BLaER1 (cell line): Measurements from ENCODE around the gene DNAJB14.
"Not testable (repeated sequence)": the region's sequence is repeated elsewhere in the genome, so short reads cannot be mapped to it uniquely, and the experiment has no call there.

ENCODE experiments used
- H3K27ac ChIP-seq: shearing (Covaris generic); formaldehyde crosslinking; 2 replicates; pipeline ENCODE4 v1.8.1; 2022
- H3K27me3 ChIP-seq: shearing (Covaris generic); formaldehyde crosslinking; 2 replicates; pipeline ENCODE4 v1.8.1; 2022
- H3K36me3 ChIP-seq: shearing (Covaris generic); formaldehyde crosslinking; 2 replicates; pipeline ENCODE4 v1.8.1; 2022
- H3K4me1 ChIP-seq: shearing (Covaris generic); formaldehyde crosslinking; 2 replicates; pipeline ENCODE4 v1.8.1; 2022
- H3K4me2 ChIP-seq: shearing (Covaris generic); formaldehyde crosslinking; 2 replicates; pipeline ENCODE4 v1.8.1; 2022
- H3K4me3 ChIP-seq: shearing (Covaris generic); formaldehyde crosslinking; 2 replicates; pipeline ENCODE4 v1.8.1; 2022
- H3K9ac ChIP-seq: shearing (Covaris generic); formaldehyde crosslinking; 2 replicates; pipeline ENCODE4 v1.8.1; 2022
- H3K9me3 ChIP-seq: shearing (Covaris generic); formaldehyde crosslinking; 2 replicates; pipeline ENCODE4 v1.8.1; 2022
- H4K20me1 ChIP-seq: shearing (Covaris generic); formaldehyde crosslinking; 2 replicates; pipeline ENCODE4 v1.8.1; 2022
- Cebpa-rat ChIP-seq: shearing (Covaris generic); IDR thresholded peaks from 2 replicates; pipeline ENCODE4 v1.8.1; 2022

The DNAJB14 gene

GRCh38 chr4:99965674-99966350 lies 19.4 kb upstream of the DNAJB14 start:
- no peaks in the 10 kb centered on the region for H3K4me1 ChIP-seq
- no peaks in the 10 kb centered on the region for H3K36me3 ChIP-seq
- H3K4me2 ChIP-seq = no peak overlapping the region
- no peak overlapping the region for H3K27ac ChIP-seq
- no peaks in the 10 kb centered on the region for H4K20me1 ChIP-seq
- no peaks in the 10 kb centered on the region for H3K9me3 ChIP-seq
- H3K27me3 ChIP-seq = no peaks in the 10 kb centered on the region
- no peak overlapping the region for H3K9ac ChIP-seq
- H3K4me3 ChIP-seq = no peak overlapping the region
- TF ChIP-seq Cebpa-rat = no peak

- Histone ChIP-seq H3K4me2 (no peak overlapping the region), H3K4me1 (no peaks in the 10 kb centered on the region), H3K36me3 (no peaks in the 10 kb centered on the region), H3K4me3 (no peak overlapping the region), H3K9ac (no peak overlapping the region), H4K20me1 (no peaks in the 10 kb centered on the region), H3K27ac (no peak overlapping the region), H3K9me3 (no peaks in the 10 kb centered on the region), H3K27me3 (no peaks in the 10 kb centered on the region)
- TF ChIP-seq Cebpa-rat = no peak
Measured at GRCh38 chr4:99965173-99965572, 18.8 kb upstream of the DNAJB14 start.

GRCh38 chr4:99961711-99962110 lies 15.3 kb upstream of the DNAJB14 start:
- no peak for TF ChIP-seq Cebpa-rat

GRCh38 chr4:99960648-99961047 lies 14.2 kb upstream of the DNAJB14 start:
- H3K4me3 ChIP-seq = no peak overlapping the region

More at GRCh38 chr4:99961711-99962110, 15.3 kb upstream of the DNAJB14 start:
- no peaks in the 10 kb centered on the region for H3K36me3 ChIP-seq
- no peak overlapping the region for H3K9ac ChIP-seq
- no peaks in the 10 kb centered on the region for H3K27me3 ChIP-seq
- no peak overlapping the region for H3K4me2 ChIP-seq
- H4K20me1 ChIP-seq = no peaks in the 10 kb centered on the region
- H3K27ac ChIP-seq = no peak overlapping the region
- no peak overlapping the region for H3K4me3 ChIP-seq
- no peaks in the 10 kb centered on the region for H3K9me3 ChIP-seq
- no peaks in the 10 kb centered on the region for H3K4me1 ChIP-seq

GRCh38 chr4:99958207-99958606 lies 11.8 kb upstream of the DNAJB14 start:
- not testable (repeated sequence) for H3K27ac ChIP-seq, H3K4me2 ChIP-seq, H3K9me3 ChIP-seq, H3K9ac ChIP-seq, H3K36me3 ChIP-seq, H3K4me1 ChIP-seq, H4K20me1 ChIP-seq, H3K4me3 ChIP-seq, H3K27me3 ChIP-seq

More at GRCh38 chr4:99960648-99961047, 14.2 kb upstream of the DNAJB14 start:
- no peak for TF ChIP-seq Cebpa-rat
- no peaks in the 10 kb centered on the region for H3K36me3 ChIP-seq
- H3K4me1 ChIP-seq = no peaks in the 10 kb centered on the region
- H3K9ac ChIP-seq = no peak overlapping the region
- H3K9me3 ChIP-seq = no peaks in the 10 kb centered on the region
- no peaks in the 10 kb centered on the region for H3K27me3 ChIP-seq
- H4K20me1 ChIP-seq = no peaks in the 10 kb centered on the region
- H3K27ac ChIP-seq = no peak overlapping the region
- no peak overlapping the region for H3K4me2 ChIP-seq

GRCh38 chr4:99950913-99951254 lies 4.5 kb upstream of the DNAJB14 start:
- no peaks in the 10 kb centered on the region for H3K27me3 ChIP-seq
- H3K27ac ChIP-seq = peak overlapping the region; percentile 87
- H3K9ac ChIP-seq = peak overlapping the region; percentile 88
- H3K9me3 ChIP-seq = no peaks in the 10 kb centered on the region
- H3K36me3 ChIP-seq = peaks cover 16% of the 10 kb centered on the region
- peaks cover 29% of the 10 kb centered on the region for H3K4me1 ChIP-seq
- H3K4me3 ChIP-seq = peak overlapping the region; percentile 96
- peak overlapping the region; percentile 89 for H3K4me2 ChIP-seq
- peaks cover 26% of the 10 kb centered on the region for H4K20me1 ChIP-seq
- TF ChIP-seq Cebpa-rat = no peak

DNA sequence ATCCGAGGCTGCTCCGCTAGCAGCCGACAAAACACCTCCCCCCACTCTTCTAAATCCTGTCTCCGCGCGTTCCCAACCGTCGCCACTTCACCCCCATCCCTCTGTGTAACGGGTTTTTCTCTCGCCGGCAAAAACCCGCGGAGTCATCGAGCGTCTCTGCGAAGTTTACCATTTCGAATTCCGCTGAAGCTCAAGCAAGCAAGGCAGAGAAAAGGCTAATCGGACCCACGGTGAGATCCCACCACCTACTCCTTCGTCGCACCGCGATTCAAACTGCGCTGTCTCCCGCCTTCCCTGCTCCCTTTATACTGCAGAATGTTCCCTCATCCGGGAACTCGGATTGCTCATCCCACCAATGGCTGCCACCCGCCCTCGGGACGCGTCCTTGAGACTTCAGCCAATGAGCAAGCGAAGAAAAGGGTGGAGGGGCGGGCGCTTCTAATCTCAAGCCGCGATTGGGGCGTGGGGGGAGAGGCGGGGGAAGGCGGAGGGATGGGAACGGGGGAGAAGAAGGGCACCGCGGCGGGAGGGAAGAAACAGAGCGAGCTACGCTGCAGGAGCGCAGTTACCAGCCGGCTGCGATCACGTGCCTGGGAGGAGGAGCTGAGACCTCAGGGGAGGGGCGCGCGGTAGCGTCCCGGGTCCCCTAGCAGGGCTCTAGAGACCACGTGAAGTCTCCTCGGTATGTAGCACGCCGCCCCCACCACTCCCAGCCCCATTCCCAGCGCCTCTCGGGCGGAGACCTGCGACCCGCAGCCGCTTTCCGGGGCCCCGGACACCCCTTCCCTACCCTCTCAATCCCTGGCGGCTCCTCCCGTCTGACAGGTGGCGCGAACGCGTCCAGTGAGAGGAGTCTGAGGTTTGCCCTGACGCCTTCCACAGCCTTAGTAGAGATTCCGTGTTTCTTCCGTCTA lies 3.8 kb upstream of the DNAJB14 start, which contains the start of gene H2AZ1:
H2AZ1 (minus strand) TSS at position 277 of the 914 bp plus-strand sequence; CDS start at position 172, 105 bp downstream.
- Histone ChIP-seq H3K9me3 (no peaks in the 10 kb centered on the region), H3K36me3 (peaks cover 16% of the 10 kb centered on the region), H4K20me1 (peaks cover 32% of the 10 kb centered on the region), H3K27me3 (no peaks in the 10 kb centered on the region), H3K4me2 (peak within 1 kb of the TSS; percentile 96), H3K4me1 (peaks cover 31% of the 10 kb centered on the region), H3K4me3 (peak within 1 kb of the TSS; percentile 96), H3K27ac (peak within 1 kb of the TSS; percentile 96), H3K9ac (peak within 1 kb of the TSS; percentile 97)
- TF ChIP-seq Cebpa-rat = no peak

DNA sequence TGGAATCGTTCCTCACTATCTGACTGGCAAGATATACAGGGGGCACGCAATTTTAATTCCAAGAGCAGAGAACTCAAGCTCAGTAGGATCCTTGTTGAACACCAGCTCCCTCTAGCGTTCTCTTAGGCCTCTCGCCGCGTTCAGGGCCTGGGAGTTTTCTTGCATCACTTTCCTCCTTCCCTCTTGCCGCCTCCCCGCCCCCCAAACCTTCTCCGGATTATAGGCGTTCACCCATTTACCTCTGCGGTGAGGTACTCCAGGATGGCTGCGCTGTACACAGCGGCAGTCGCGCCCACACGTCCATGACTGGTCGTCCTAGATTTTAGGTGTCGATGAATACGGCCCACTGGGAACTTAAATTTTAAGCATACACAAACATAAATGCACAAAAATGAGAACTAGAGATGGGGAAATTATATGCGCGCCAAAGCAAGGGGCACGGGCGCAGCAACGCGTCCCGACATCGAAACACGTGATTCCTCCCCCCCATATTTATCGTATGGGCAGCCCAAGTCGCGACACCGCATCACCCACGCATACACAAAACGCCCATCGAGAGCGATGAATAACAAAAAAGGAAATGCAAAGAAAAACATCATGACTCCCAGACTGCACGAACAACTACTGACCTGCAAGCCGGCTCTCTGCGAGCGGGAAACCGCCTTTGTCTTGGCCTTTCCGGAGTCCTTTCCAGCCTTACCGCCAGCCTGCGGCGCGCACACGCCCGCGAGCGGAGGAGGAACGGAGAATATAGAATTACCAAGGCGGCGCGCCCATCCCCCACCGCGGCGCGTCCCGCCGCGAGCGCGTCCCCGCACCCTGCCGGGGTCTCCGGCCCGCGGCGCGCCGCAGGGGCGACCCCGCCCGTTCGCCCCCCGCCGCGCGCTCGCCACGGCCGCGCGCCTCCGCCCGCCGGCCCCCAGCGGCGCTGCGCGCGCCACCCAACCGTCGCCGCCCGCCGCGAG lies 2.9 kb upstream of the DNAJB14 start:
- Histone ChIP-seq H3K9me3 (no peaks in the 10 kb centered on the region), H3K27me3 (no peaks in the 10 kb centered on the region), H3K9ac (peak overlapping the region; percentile 97), H3K27ac (peak overlapping the region; percentile 96), H4K20me1 (peaks cover 41% of the 10 kb centered on the region), H3K36me3 (peaks cover 20% of the 10 kb centered on the region), H3K4me2 (peak overlapping the region; percentile 96), H3K4me1 (peaks cover 41% of the 10 kb centered on the region), H3K4me3 (peak overlapping the region; percentile 96)
- TF ChIP-seq Cebpa-rat = peak; percentile 93

DNA sequence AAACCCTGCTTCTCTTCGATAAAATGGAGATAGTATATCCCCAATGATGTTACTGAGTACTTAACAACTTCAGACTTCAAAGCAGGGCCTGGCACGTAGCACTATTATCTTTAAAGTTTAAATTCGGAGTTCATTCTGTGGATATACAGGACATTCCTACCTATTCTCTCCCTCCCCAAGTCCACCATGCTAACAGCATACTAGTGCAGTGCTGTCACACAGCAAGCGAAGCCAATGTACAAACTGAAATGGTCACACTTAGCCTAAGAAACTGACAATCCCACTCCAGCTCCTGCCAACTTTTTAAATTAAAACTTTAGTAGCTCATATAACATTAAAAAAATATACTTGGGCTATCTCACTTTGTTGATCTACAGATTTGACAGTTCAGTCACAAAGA lies 1.2 kb upstream of the DNAJB14 start:
- H3K4me2 ChIP-seq = peak overlapping the region; percentile 96
- H3K27ac ChIP-seq = no peak overlapping the region
- H3K9me3 ChIP-seq = no peaks in the 10 kb centered on the region
- peaks cover 56% of the 10 kb centered on the region for H3K4me1 ChIP-seq
- H3K36me3 ChIP-seq = peaks cover 34% of the 10 kb centered on the region
- H3K9ac ChIP-seq = peak overlapping the region; percentile 97
- H3K27me3 ChIP-seq = no peaks in the 10 kb centered on the region
- H3K4me3 ChIP-seq = peak overlapping the region; percentile 96
- H4K20me1 ChIP-seq = peaks cover 58% of the 10 kb centered on the region
- no peak for TF ChIP-seq Cebpa-rat
